HG03175 (cell line): ENCODE data around the gene OGN.

ENCODE experiments used
- ATAC-seq: cut with Tn5 transposase; IDR thresholded peaks from one replicate; pipeline ENCODE4 v1.9.1; 2021; ENCODE audit warnings: mild to moderate bottlenecking, moderate library complexity; ENCODE audit not compliant: unreplicated experiment

The OGN gene

GRCh38 chr9:92406477-92406876, 2.1 kb upstream of the OGN start:
- ATAC-seq = peak; percentile 74

GRCh38 chr9:92405818-92406217, 1.4 kb upstream of the OGN start:
- ATAC-seq = no peak

DNA sequence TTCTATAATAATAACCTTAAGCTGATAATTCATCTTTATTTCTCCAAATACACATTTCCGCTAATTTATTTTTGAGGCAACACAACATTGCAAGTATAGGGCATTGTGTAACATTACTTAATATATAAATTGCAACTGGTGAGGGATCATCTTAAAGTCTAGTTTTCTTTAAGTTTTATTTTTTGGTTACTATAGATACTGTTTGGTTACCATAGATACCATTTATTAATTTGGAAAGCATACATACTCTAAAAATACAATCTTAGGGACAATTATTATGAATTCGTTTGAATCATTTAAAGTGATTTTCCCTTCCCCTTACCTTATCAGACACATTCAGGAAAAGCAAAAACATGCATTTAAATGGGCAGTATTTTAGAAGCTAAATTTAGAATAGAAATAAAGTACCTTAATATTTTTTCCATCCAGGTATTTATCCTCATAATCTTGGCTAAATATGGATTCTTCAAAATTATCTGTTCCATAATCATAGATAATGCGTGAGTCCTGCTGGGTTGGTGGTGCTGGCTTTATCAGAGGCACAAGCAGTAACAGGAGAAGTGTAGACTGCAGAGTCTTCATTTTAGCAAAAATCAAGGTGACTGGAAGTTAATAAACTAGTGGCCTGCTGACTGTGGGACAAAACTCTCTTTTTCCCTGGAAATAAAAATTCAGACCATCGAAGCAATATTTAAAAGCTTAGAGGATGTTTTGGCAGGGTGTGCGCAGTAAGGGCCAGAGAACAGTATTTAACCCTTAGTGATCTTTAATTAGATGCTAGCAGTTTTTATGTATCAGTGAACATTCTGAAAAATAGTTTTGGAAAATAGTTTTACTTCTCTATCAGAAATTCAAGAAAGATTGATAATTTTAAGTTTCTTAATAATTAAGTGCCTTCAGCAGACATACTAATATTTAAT, 1.3 kb downstream of the OGN start:
- ATAC-seq = no peak

GRCh38 chr9:92402360-92402759, 2.0 kb downstream of the OGN start:
- ATAC-seq = no peak

- no peak for ATAC-seq
Measured at GRCh38 chr9:92397853-92398252, 6.5 kb downstream of the OGN start.

- no peak for ATAC-seq
Measured at GRCh38 chr9:92395617-92396016, 8.8 kb downstream of the OGN start.

GRCh38 chr9:92393686-92394085, 10.7 kb downstream of the OGN start:
- no peak for ATAC-seq

GRCh38 chr9:92392690-92393089, 11.7 kb downstream of the OGN start:
- ATAC-seq = no peak

GRCh38 chr9:92385953-92386352, 18.4 kb downstream of the OGN start:
- no peak for ATAC-seq

GRCh38 chr9:92385477-92385876, 18.9 kb downstream of the OGN start:
- ATAC-seq = no peak

GRCh38 chr9:92385001-92385400, 19.4 kb downstream of the OGN start:
- no peak for ATAC-seq

- no peak for ATAC-seq
Measured at GRCh38 chr9:92384375-92384774, 20.0 kb downstream of the OGN start.

- ATAC-seq = no peak
Measured at GRCh38 chr9:92381775-92382174, 22.6 kb downstream of the OGN start.

DNA sequence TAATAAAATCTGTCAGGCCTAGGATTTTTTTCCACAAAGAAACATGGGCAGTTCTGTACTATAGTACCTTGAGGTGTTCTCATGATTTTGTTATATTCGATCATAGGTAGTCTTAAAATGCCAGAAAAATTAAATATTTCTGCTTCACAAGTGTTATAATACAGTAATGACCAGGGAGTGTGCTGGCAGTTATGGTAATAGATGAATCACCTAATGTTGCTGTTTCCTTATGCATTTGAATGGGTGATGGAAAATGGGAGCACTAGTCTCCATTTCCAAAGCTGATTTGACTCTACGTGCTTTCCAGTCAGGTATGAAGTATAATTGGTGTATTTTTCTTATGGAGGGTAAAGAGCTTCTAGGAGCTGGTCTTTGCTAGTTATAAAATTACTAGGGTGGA, 23.8 kb downstream of the OGN start:
- ATAC-seq = no peak

DNA sequence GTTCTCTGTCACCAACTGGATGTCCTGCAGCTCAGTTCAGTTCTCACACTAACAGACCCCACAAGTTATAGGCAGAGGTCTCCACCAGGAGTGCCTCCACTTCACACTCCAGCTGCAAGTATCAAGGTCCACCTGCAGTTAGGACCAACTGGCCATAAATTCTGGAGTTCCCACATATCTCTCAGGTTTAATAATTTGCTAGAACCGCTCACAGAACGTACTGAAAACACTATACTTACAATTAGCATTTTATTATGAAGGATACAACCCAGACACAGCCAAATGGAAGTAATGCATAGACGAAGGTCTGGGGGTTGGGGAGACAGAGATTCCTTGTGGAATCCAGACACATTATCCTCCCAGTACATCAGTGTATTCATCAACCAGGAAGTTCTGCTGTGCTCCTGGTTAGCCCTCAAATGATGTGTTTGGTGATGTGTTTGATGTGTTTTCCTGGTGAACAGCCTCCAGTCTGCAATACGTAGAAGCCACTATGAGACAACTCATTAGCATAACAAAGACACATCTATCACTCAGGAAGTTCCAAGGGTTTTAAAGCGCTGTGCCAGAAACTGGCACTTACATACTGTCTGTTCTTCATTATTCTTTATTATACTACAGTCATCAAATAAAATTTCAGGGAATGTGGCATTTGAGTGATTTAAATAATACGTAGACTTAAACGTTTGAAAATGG, 25.4 kb downstream of the OGN start:
- no peak for ATAC-seq

DNA sequence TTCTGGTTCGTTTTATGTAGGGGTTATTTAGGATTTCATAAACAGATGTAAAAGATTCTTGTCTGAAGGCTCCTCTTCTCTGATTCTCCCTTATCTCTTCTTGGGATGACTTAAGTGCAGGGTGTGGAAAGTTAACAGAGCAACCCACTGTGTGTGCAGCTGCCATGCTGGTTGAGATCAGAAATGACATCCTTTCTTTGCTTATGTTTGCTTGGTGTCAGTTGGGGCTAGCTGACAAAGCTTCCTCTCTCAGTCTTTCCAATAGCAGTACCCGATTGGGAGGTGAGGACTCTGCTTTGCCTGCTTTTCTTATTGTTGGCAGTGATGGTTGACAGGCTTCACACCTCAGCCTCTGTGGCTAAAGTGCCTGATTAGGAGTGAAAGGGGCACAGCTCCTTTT, 26.5 kb downstream of the OGN start:
- ATAC-seq = no peak

DNA sequence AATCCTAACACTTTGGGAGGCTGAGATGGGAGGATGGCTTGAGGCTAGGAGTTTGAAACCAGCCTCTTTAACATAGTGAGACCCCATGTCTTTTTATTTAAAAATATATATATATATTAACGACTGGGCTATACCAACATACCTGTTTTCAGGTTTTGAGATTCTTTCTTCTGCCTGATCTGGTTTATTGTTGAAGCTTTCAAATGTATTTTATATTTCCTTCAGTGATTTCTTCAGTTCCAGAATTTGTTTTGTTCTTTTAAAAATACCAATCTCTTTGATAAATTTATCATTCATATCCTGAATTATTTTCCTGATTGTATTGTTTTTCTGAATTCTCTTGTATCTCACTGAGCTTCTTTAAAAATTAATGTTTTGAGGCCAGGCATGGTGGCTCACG, 31.2 kb downstream of the OGN start:
- no peak for ATAC-seq

- ATAC-seq = no peak
Measured at GRCh38 chr9:92369075-92369474, 35.3 kb downstream of the OGN start.

DNA sequence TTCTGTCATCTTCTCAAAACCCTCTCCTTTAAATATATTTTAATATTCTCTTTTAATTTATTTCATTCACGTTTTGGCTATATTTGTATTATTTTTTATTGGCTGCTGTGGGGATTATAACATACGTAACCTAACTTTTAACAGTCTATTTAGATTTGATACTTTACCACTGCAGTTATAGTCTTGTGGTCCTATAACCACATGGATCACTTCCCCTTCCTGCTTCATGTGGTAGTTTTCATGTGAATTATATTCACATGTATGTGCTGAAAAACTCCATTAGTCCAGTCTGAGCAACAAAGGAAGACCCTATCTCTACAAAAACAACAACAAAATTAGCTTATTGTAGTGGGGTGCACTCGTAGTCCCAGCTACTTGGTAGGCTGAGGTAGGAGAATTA, 44.3 kb downstream of the OGN start:
- no peak for ATAC-seq

DNA sequence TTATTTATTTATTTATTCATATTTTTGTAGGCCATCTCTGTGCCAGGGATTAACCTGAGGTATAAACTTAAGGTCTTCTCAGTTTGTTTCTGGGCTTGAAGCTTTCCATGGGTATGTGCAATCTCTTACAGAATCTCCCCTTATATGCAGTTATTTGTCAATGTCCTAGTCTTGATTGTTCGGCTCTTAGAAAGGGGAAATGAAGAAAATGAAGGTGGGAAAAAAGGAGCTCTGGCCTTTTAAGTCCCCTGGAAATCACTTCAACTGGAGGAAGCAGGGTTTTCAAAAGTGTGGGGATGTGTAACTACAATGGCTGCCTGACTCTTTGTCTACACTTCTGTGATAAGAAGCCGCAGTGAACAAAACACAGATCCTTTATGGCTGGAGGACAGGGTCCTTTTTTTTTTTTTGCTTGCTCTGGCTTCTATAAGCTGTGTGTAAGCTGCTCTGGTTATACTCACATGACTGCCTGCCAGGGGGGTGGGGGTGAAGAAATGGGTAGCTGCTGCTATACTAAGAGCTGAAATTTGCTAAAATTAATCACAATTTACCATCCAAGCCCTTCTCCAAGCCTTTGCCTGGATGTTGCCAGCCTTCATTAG, 44.9 kb downstream of the OGN start:
- ATAC-seq = no peak

GRCh38 chr9:92353051-92353450, 51.3 kb downstream of the OGN start:
- no peak for ATAC-seq

- no peak for ATAC-seq
Measured at GRCh38 chr9:92350740-92351133, 53.6 kb downstream of the OGN start.
